Measurements from ENCODE around the gene COX7B2.

GRCh38 chr4:46954643-46955042, 45.6 kb upstream of the COX7B2 start:
- TF ChIP-seq, protein P1, sequence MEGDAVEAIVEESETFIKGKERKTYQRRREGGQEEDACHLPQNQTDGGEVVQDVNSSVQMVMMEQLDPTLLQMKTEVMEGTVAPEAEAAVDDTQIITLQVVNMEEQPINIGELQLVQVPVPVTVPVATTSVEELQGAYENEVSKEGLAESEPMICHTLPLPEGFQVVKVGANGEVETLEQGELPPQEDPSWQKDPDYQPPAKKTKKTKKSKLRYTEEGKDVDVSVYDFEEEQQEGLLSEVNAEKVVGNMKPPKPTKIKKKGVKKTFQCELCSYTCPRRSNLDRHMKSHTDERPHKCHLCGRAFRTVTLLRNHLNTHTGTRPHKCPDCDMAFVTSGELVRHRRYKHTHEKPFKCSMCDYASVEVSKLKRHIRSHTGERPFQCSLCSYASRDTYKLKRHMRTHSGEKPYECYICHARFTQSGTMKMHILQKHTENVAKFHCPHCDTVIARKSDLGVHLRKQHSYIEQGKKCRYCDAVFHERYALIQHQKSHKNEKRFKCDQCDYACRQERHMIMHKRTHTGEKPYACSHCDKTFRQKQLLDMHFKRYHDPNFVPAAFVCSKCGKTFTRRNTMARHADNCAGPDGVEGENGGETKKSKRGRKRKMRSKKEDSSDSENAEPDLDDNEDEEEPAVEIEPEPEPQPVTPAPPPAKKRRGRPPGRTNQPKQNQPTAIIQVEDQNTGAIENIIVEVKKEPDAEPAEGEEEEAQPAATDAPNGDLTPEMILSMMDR (IDR thresholded peaks at IDR 0.05) = no peak
- no peak for TF ChIP-seq POLR2A (IDR thresholded peaks at IDR 0.05)

All from adrenal gland (tissue), 5 donors.